Ascending aorta (tissue), 2 donors: ENCODE measurements around the gene CRTC1. TPM values are rescaled to one million over a fixed set of nuclear protein-coding genes. Genes with fewer than 3 reads are reported as not detected.
"Not testable (repeated sequence)": the region's sequence is repeated elsewhere in the genome, so short reads cannot be mapped to it uniquely, and the experiment has no call there.

Source experiments
- DNase-seq, 2 donors: peaks; one replicate each; pipeline ENCODE4 v3.0.0-alpha.2; 2019; ENCODE audit warnings: low spot score in 2 of 2
- H3K27ac ChIP-seq, 2 donors: fragments of 200-600 bp; sonication (generic); one replicate each; pipeline ENCODE4 v1.5.1; 2016 to 2017; ENCODE audit warnings: mild to moderate bottlenecking in 1 of 2
- H3K27me3 ChIP-seq: fragments of 200-600 bp; sonication (generic); one replicate; pipeline ENCODE4 v1.5.1; 2017
- H3K36me3 ChIP-seq, 2 donors: fragments of 200-600 bp; sonication (generic); one replicate each; pipeline ENCODE4 v1.5.1; 2016
- H3K4me1 ChIP-seq, 2 donors: fragments of 200-600 bp; sonication (generic); one replicate each; pipeline ENCODE4 v1.5.1; 2016 to 2017; ENCODE audit warnings: mild to moderate bottlenecking in 1 of 2
- H3K4me3 ChIP-seq, 2 donors: fragments of 200-600 bp; sonication (generic); one replicate each; pipeline ENCODE4 v1.5.1; 2016 to 2017; ENCODE audit warnings: mild to moderate bottlenecking in 1 of 2
- H3K9me3 ChIP-seq, 2 donors: fragments of 200-600 bp; sonication (generic); one replicate each; pipeline ENCODE4 v1.5.1; 2016
- CTCF ChIP-seq, 3 experiments: fragments of 200-600 bp in 2 of 3; fragments of 450-650 bp in 1 of 3; sonication (generic) in 2 of 3; IDR thresholded peaks; one replicate each; pipeline ENCODE4 v1.5.1; 2016 to 2019; ENCODE audit warnings: antibody characterized with exemption in 3 of 3, mild to moderate bottlenecking in 1 of 3, moderate library complexity in 1 of 3
- intact Hi-C: fragments of 100-400 bp; cut with DNase I; formaldehyde crosslinking; loops from one replicate; pipeline ENCODE4 v1.15.1; 2023
- total RNA-seq: library from RNA; depleted of rRNA; stranded (reverse); fragments of >200 nt; gene quantifications from one replicate; pipeline ENCODE4 v1.1.0, GENCODE V29; 2016

Gene CRTC1
- total RNA-seq, 1 donor from 2014 or later, result 10.0 TPM

GRCh38 chr19:18674616-18675015 is 8.9 kb upstream of the CRTC1 start:
- H3K36me3 ChIP-seq, result peaks cover 0 to 8% of the 10 kb centered on the region in 2 donors
- intact Hi-C loops, result no loop called here
- TF ChIP-seq CTCF (IDR thresholded peaks at IDR 0.05), result no peak
- DNase-seq, result no peak
- no peak overlapping the region for H3K4me3 ChIP-seq
- peaks cover 10 to 25% of the 10 kb centered on the region in 2 donors for H3K4me1 ChIP-seq
- H3K9me3 ChIP-seq, result no peaks in the 10 kb centered on the region
- H3K27ac ChIP-seq, result no peak overlapping the region
- H3K27me3 ChIP-seq, result no peaks in the 10 kb centered on the region

- Histone ChIP-seq H3K36me3 (peaks cover 0 to 4% of the 10 kb centered on the region in 2 donors), H3K27ac (no peak overlapping the region), H3K4me3 (no peak overlapping the region), H3K9me3 (no peaks in the 10 kb centered on the region), H3K4me1 (peaks cover 10 to 25% of the 10 kb centered on the region in 2 donors), H3K27me3 (no peaks in the 10 kb centered on the region)
- intact Hi-C loops, result no loop called here
- TF ChIP-seq CTCF (IDR thresholded peaks at IDR 0.05), result peak in 1 of 3 experiments; percentile 28
- no peak for DNase-seq
Observed at GRCh38 chr19:18675779-18676178, 7.7 kb upstream of the CRTC1 start.

- H3K27ac ChIP-seq, result no peak overlapping the region
- TF ChIP-seq CTCF (IDR thresholded peaks at IDR 0.05), result no peak
- intact Hi-C loops, result no loop called here
Observed at GRCh38 chr19:18676692-18677091, 6.8 kb upstream of the CRTC1 start.

GRCh38 chr19:18677156-18677555 is 6.3 kb upstream of the CRTC1 start:
- no peak for DNase-seq
- Histone ChIP-seq H3K9me3 (no peaks in the 10 kb centered on the region), H3K27ac (no peak overlapping the region), H3K4me1 (peaks cover 10 to 19% of the 10 kb centered on the region in 2 donors), H3K27me3 (no peaks in the 10 kb centered on the region), H3K4me3 (no peak overlapping the region), H3K36me3 (no peaks in the 10 kb centered on the region)
- TF ChIP-seq CTCF (IDR thresholded peaks at IDR 0.05), result no peak
- intact Hi-C loops, result no loop called here

More at GRCh38 chr19:18676692-18677091, 6.8 kb upstream of the CRTC1 start:
- Histone ChIP-seq H3K4me3 (no peak overlapping the region), H3K9me3 (no peaks in the 10 kb centered on the region), H3K27me3 (no peaks in the 10 kb centered on the region), H3K36me3 (no peaks in the 10 kb centered on the region), H3K4me1 (peaks cover 10 to 24% of the 10 kb centered on the region in 2 donors)
- no peak for DNase-seq

GRCh38 chr19:18680148-18680547 is 3.3 kb upstream of the CRTC1 start:
- intact Hi-C loops, result loop anchor here (5.0 to 10.0 kb wide), 2 partner anchors 132 to 165 kb away; no protein-coding TSS in a partner anchor
- H3K4me1 ChIP-seq, result peaks cover 11 to 26% of the 10 kb centered on the region in 2 donors
- H3K27me3 ChIP-seq, H3K27ac ChIP-seq, H3K36me3 ChIP-seq, H3K9me3 ChIP-seq, DNase-seq, H3K4me3 ChIP-seq: not testable (repeated sequence)

GRCh38 chr19:18682807-18683108 is 722 bp upstream of the CRTC1 start:
- peak overlapping the region; percentile 51 to 73 for H3K4me3 ChIP-seq
- intact Hi-C loops, result loop anchor here (1.0 to 10.0 kb wide), 4 partner anchors 38 to 162 kb away; no protein-coding TSS in a partner anchor
- no peaks in the 10 kb centered on the region for H3K36me3 ChIP-seq
- no peaks in the 10 kb centered on the region for H3K27me3 ChIP-seq
- H3K27ac ChIP-seq, result peak overlapping the region in 1 of 2 donors; percentile 74
- DNase-seq, result no peak
- H3K9me3 ChIP-seq, result no peaks in the 10 kb centered on the region
- peaks cover 11 to 24% of the 10 kb centered on the region in 2 donors for H3K4me1 ChIP-seq
- TF ChIP-seq CTCF (IDR thresholded peaks at IDR 0.05), result no peak
